DND-41 (cell line): ENCODE results near the gene MAP2K4.

ENCODE experiments used
- ATAC-seq: fragments of 200-7000 bp; cut with Tn5 transposase; 3 replicates; pipeline ENCODE4 v1.9.1; 2021; ENCODE audit warnings: low read depth; ENCODE audit not compliant: insufficient read depth
- DNase-seq: peaks from one replicate; pipeline ENCODE4 v3.0.0-alpha.2; 2020
- H2AFZ ChIP-seq: 2 replicates; pipeline ENCODE4 v1.6.0; 2012; ENCODE audit warnings: low read depth, low read length
- H3K27ac ChIP-seq: 2 replicates; pipeline ENCODE4 v1.5.1; 2012; ENCODE audit warnings: low read length, inconsistent platforms
- H3K27me3 ChIP-seq: fragments of 200-600 bp; sonication (generic); 2 replicates; pipeline ENCODE4 v1.6.0; 2012; ENCODE audit warnings: low read length, mild to moderate bottlenecking, inconsistent platforms; ENCODE audit not compliant: insufficient read depth, poor library complexity
- H3K36me3 ChIP-seq: 2 replicates; pipeline ENCODE4 v1.5.1; 2012; ENCODE audit warnings: low read length, inconsistent platforms; ENCODE audit not compliant: insufficient read depth
- H3K4me1 ChIP-seq: 2 replicates; pipeline ENCODE4 v1.5.1; 2012; ENCODE audit warnings: mild to moderate bottlenecking, low read length; ENCODE audit not compliant: insufficient read depth
- H3K4me2 ChIP-seq: 2 replicates; pipeline ENCODE4 v1.6.0; 2012; ENCODE audit warnings: mild to moderate bottlenecking, moderate library complexity, low read length, inconsistent platforms; ENCODE audit not compliant: insufficient read depth
- H3K4me3 ChIP-seq, 2 experiments: fragments of 200-600 bp in 1 of 2; shearing (Covaris generic) in 1 of 2; 2 replicates each; pipeline ENCODE4 v1.5.1; 2012 to 2016; ENCODE audit warnings: inconsistent platforms in 2 of 2, low read length in 2 of 2, mild to moderate bottlenecking in 2 of 2, low read depth in 1 of 2, moderate library complexity in 1 of 2
- H3K79me2 ChIP-seq: 2 replicates; pipeline ENCODE4 v1.6.0; 2012; ENCODE audit warnings: low read length, inconsistent platforms; ENCODE audit not compliant: insufficient read depth
- H3K9ac ChIP-seq: 2 replicates; pipeline ENCODE4 v1.6.0; 2012; ENCODE audit warnings: low read depth, mild to moderate bottlenecking, inconsistent platforms, low read length, moderate library complexity
- H3K9me3 ChIP-seq: 2 replicates; pipeline ENCODE4 v1.5.1; 2012; ENCODE audit warnings: low read length, moderate library complexity, mild to moderate bottlenecking, inconsistent platforms; ENCODE audit not compliant: insufficient read depth, severe bottlenecking
- H4K20me1 ChIP-seq: 2 replicates; pipeline ENCODE4 v1.6.0; 2012; ENCODE audit warnings: low read length; ENCODE audit not compliant: insufficient read depth
- EZH2 ChIP-seq: IDR thresholded peaks from 3 replicates; pipeline ENCODE4 v1.6.1; 2012; ENCODE audit warnings: borderline replicate concordance, low read depth, mild to moderate bottlenecking, moderate library complexity, low read length, inconsistent platforms; ENCODE audit not compliant: severe bottlenecking
- TF ChIP-seq, protein P1 (sequence below): IDR thresholded peaks from 2 replicates; pipeline ENCODE4 v1.5.1; 2012; ENCODE audit warnings: borderline replicate concordance, low read length, moderate library complexity, mild to moderate bottlenecking; ENCODE audit not compliant: poor library complexity, severe bottlenecking; ENCODE audit errors: extremely low read depth

MAP2K4 gene

DNA sequence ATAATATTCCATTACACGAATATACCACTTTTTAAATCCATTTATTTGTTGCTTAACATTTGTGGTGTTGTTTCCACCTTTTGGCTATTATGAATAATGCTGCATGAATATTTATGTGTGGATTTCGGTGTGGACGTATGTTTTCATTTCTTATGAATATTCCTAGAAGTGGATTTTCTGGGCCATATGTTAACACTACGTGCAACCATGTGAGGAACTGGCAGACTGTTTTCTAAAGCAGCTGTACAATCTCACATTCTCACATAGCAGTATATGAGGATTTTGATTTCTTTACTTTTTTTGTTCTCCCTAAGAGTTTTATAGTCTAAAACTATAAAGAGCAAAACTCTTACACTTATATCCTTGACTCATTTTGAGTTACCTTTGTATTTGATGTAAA is 143.4 kb downstream of the MAP2K4 start:
- Histone ChIP-seq H3K4me1 (no peaks in the 10 kb centered on the region), H2AFZ (no peak overlapping the region), H3K9me3 (peaks cover 5% of the 10 kb centered on the region), H3K9ac (no peak overlapping the region), H3K4me3 (no peak overlapping the region), H3K79me2 (no peaks in the 10 kb centered on the region), H3K27ac (no peak overlapping the region), H3K4me2 (no peak overlapping the region), H3K27me3 (no peaks in the 10 kb centered on the region), H4K20me1 (no peaks in the 10 kb centered on the region), H3K36me3 (no peaks in the 10 kb centered on the region)
- DNase-seq (no peak), ATAC-seq (no peak)
- TF ChIP-seq, protein P1, sequence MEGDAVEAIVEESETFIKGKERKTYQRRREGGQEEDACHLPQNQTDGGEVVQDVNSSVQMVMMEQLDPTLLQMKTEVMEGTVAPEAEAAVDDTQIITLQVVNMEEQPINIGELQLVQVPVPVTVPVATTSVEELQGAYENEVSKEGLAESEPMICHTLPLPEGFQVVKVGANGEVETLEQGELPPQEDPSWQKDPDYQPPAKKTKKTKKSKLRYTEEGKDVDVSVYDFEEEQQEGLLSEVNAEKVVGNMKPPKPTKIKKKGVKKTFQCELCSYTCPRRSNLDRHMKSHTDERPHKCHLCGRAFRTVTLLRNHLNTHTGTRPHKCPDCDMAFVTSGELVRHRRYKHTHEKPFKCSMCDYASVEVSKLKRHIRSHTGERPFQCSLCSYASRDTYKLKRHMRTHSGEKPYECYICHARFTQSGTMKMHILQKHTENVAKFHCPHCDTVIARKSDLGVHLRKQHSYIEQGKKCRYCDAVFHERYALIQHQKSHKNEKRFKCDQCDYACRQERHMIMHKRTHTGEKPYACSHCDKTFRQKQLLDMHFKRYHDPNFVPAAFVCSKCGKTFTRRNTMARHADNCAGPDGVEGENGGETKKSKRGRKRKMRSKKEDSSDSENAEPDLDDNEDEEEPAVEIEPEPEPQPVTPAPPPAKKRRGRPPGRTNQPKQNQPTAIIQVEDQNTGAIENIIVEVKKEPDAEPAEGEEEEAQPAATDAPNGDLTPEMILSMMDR: no peak
- no peak for TF ChIP-seq EZH2

DNA sequence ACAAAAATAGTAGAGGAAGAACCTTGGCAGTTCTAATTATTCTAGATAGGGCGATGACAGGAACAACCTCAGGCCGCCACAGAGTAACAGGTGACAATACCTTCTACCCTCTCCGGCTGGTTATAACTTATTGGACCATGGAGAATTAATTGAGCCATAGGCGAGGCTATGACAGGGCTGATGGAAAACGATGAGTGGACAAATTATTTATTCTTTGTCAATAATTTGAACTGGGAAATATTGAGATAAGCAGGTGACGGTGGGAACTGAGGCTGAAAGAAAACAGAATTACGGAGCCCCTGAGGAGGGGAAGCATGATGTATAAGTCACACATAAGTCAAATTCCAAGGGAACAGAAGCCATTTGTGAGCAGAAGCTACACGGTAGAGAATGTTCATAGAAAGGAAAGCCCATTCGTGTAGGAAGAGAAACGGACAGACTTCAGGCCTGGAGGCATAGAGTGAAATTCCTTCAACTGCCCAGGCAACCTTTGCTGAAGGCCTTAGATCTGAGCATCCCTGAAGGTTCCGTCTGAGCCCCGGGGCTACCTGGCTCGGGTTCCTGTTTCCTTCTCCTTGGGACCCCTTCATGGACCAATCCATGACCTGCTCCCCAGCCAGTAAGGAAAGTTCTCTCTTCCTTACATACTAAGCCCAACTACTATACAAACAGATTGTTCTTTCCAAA is 158.1 kb downstream of the MAP2K4 start:
- Histone ChIP-seq H3K9ac (no peak overlapping the region), H3K4me3 (no peak overlapping the region), H3K4me1 (no peaks in the 10 kb centered on the region), H3K27ac (no peak overlapping the region), H3K9me3 (no peaks in the 10 kb centered on the region), H2AFZ (no peak overlapping the region), H3K4me2 (no peak overlapping the region), H4K20me1 (no peaks in the 10 kb centered on the region), H3K79me2 (no peaks in the 10 kb centered on the region), H3K27me3 (no peaks in the 10 kb centered on the region), H3K36me3 (no peaks in the 10 kb centered on the region)
- ATAC-seq: no peak
- TF ChIP-seq EZH2: no peak
- TF ChIP-seq, protein P1: no peak
- DNase-seq: no peak

DNA sequence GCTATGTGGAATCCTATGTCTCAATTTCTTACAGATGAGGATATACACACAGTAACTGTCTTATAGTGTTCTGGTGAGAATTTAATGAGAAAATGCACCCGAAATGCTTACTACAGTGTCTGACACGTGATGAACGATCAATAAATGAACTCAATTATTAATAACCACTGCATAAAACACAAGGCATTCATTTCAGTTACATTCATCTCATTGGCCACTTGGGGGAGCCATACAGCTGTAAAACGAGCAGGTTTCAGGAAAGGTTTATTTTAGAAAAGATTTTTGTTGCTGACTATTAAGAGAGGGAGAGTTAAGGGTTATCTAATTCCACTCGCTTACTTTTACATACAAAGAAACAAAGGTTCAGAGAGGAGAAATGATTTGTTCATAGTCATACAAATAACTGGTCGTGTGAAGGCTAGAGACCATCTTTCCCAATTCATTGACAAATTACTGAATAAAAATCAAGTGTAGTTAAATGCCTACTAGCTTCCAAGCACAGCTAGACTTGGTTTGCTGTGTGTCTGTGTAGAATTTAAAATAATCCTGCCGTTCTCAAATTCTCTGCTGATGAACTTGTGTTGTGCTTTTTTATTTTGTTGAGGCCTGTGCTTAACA is 160.1 kb downstream of the MAP2K4 start:
- H3K36me3 ChIP-seq: no peaks in the 10 kb centered on the region
- ATAC-seq (no peak), DNase-seq (peak; percentile 26)
- no peak overlapping the region for H3K4me2 ChIP-seq
- no peak overlapping the region for H3K4me3 ChIP-seq
- H4K20me1 ChIP-seq: no peaks in the 10 kb centered on the region
- no peaks in the 10 kb centered on the region for H3K9me3 ChIP-seq
- no peak overlapping the region for H3K27ac ChIP-seq
- TF ChIP-seq, protein P1: peak; percentile 81
- TF ChIP-seq EZH2: no peak
- H3K4me1 ChIP-seq: no peaks in the 10 kb centered on the region
- H3K9ac ChIP-seq: no peak overlapping the region
- H3K79me2 ChIP-seq: no peaks in the 10 kb centered on the region
- H2AFZ ChIP-seq: no peak overlapping the region
- no peaks in the 10 kb centered on the region for H3K27me3 ChIP-seq
